OCI-M2 (cell line): ENCODE data around the gene STAT4.

Experiments used
- DNase-seq: peaks from one replicate; lab custom pipeline; 2025; ENCODE audit not compliant: unreplicated experiment; lab: John Stamatoyannopoulos, UW

The STAT4 gene, protein sequence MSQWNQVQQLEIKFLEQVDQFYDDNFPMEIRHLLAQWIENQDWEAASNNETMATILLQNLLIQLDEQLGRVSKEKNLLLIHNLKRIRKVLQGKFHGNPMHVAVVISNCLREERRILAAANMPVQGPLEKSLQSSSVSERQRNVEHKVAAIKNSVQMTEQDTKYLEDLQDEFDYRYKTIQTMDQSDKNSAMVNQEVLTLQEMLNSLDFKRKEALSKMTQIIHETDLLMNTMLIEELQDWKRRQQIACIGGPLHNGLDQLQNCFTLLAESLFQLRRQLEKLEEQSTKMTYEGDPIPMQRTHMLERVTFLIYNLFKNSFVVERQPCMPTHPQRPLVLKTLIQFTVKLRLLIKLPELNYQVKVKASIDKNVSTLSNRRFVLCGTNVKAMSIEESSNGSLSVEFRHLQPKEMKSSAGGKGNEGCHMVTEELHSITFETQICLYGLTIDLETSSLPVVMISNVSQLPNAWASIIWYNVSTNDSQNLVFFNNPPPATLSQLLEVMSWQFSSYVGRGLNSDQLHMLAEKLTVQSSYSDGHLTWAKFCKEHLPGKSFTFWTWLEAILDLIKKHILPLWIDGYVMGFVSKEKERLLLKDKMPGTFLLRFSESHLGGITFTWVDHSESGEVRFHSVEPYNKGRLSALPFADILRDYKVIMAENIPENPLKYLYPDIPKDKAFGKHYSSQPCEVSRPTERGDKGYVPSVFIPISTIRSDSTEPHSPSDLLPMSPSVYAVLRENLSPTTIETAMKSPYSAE

DNA sequence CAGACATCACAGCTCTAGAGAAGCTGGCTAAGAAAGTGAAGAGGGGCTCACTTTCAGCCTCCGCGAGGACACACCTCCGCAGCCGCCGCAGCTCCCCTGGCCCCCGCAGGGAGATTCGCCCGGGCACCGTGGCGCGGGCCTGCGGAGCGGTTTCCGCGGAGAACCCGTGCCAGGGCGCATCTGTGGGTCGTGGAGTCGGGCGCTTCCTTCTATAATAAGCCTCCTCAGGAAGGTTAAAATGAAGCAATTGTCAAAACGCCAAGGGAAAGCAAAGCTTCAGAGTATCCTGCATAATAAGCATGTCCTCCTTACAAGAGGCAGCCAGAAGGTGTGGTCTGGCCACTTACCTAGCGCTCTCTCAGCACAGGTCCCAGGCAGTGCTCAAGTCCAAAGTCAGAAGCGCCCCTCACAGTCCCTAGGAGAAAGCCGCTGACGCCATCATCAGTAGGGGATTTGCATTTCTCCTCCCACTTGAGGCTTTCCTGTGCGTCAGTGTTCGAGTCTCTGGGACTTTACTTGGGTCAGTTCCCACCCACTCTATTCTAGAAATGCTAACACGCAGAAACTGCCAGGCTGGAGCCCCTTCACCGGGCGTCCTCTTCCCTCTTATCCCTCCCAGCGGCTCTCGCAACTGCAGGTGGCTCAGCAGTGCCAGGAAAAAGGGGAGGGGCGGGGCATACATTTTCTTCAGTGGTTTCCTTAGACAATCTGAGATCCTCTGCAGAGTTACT, at the start of gene STAT4:
Gene STAT4, minus strand, starts transcription at position 395 of the 731 bp plus-strand sequence. CDS start 2,791 bp downstream, outside the sequence.
- DNase-seq, result no peak

DNA sequence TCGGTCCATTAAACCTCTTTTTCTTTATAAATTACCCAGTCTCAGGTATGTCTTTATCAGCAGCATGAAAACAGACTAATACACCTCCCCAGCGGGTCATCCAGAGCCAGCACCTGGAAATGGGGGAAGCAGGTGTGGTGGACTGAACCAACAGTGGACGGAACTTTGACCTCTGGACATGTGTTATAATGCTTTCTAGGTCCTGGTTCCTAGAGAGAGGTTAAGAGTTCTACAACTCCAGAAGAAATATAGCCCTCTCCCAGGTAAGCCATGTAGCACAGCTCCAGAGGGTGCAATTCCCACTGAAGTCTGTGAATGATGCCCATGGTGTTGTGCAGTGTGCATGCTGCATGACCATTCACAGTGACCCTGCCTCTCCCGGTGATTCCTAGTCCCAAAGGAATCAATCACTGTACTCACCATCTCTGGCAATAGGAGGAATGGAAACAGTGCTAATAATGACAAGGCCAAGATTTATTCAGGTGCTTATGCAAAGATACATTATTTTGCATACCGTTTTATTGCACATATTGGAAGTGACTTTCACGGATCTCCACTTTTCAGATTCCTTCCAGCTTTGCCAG, 49.2 kb upstream of the STAT4 start:
- no peak for DNase-seq

DNA sequence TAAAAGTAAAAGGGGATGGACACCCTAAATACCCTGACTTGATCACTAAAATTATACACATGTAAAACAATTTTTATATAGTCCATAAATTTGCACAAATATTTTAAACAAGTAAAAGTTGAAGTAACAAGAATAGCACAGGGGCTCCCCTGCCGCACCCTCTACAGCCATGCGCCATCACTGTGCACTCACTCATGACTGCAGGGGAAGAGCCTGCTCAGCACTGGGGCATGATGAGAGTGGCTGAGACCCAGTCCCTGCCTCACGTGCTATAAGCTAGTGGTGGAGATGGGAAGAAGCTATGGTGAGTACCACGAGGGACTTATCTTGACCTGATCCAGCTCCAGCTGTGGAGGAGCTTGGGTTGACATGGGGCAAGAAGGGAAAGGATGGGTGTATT, 47.5 kb upstream of the STAT4 start:
- DNase-seq, result no peak

DNA sequence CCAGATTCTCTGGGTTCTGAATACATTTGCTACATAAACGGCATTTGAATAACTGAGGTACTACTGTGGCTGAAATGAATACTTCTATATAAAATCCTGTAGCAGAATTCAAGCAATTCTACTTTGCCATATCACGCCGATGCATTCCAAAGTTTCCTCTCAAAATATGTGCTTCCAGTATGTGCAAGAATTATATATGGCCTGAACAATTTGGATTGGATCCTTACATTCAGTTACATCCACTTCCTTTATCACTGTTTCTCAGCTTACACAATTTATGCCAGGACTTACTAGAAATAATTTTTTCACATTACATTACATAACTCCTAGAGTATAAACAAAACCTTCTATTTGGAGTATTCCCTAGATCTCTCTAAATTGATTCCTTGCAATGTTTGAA, 46.3 kb upstream of the STAT4 start:
- no peak for DNase-seq

DNA sequence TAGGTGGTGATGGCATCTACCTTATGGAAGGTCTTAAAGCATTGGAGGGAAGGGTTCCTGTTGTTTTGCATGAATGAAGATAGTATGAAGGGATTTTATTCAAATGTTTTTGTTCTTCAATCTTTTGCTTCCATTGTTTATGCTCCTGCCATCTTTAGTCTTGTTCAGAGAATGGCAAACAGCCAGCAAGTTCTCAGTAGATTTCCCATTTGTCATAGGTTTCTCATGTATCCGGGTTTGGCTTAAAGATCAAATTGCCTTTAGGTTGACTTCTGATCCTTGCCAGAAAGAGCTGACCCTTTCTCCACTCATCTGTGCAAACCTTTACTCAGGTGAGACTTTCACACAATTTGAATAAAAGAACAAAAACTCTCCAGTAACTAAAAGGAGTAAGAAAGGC, 44.2 kb upstream of the STAT4 start:
- no peak for DNase-seq

DNA sequence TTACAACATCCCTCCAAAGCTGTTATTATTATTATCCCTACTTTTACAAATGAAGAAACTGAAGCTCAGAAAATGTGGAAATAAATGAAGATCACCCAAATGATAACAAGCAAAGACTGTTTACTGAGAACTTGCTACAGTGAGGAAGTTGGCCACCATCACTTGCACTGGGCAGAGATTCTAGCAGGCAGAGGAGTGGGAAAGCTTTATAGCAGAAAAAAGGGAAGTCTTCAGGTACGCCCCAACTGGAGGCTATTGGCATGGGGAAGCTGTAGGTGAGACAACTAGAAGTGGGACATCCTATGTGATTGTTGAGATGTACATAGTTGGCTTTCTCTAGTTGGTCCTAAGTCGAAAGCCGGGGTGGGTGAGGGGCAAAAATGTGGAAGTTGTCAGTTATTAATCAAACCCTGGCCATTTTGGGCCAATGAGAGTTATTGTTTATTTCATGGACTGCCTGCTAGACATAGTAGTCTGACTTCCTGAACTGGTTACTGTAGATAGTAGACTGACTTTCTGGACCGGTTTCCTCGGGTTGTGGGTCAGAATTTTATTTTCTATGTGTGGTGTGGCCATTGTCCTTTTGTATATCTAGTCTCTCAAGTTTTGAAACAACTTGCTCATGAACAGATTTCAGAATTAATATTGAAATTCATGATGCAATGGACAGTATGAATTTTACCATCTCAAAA, 40.2 kb upstream of the STAT4 start:
- DNase-seq, result no peak

DNA sequence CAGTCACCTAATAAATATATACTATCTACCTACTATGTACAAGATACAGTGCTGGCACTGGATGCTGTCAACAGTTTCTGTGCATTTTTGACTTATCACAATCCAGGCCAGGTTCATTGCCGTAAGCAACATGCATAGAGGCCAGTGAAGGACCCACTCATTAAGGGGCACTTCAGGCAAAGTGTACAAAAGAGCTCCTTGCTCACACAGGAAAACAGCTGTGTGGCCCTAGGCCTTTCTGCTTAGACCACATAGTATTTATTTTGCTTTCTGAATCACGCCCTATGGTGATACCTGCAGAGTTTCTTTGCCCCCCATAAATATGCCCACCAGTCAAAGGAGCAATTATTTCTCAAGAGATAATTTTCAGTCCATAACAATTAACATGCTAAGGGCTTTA, 39.6 kb upstream of the STAT4 start:
- DNase-seq, result no peak

DNA sequence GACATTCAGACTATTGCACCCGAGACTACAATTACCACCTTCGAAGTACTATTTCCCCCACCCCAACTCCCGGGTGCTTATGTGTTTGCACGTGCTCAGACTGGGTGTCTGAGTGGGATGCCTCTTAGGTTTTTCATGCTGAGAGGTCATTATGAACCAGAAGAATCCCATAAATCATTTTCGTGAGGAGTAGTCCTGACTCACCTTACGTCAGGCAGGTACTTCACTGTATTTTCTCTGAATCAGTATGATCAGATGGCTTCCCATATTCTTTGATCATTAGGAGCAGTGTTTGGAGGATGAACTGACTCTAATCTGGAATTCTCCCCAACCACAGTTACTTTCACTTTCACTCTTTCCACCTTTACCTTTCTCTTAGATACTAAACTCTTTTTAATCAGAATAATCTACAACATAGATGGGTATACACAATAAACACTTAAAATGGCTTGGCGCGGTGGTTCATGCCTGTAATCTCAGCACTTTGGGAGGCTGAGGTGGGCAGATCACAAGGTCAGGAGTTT, 38.4 kb upstream of the STAT4 start:
- DNase-seq, result no peak

DNA sequence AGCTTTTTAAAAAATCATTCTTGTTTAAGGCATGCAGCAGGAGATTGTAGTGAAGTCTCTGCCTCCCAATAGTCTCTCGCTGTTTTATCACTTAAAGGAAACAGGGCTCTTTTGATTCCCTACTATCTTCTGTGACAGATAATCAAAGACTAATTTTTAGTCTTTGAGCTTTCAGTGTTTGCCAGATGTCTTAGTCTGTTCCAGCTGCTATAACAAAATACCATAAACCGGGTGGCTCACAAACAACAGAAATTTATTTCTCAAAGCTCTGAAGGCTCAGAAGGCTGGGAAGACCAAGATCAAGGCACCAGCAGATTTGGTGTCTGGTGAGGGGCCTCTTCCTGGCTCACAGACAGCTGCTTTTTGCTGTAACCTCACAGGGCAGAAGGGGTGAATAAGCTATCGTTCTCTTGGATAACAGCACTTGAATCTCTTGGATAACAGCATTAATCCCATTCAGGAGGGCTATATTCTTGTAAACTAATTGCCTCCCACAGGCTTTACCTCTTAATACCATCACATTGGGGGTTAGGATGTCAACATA, 37.8 kb upstream of the STAT4 start:
- DNase-seq, result no peak

DNA sequence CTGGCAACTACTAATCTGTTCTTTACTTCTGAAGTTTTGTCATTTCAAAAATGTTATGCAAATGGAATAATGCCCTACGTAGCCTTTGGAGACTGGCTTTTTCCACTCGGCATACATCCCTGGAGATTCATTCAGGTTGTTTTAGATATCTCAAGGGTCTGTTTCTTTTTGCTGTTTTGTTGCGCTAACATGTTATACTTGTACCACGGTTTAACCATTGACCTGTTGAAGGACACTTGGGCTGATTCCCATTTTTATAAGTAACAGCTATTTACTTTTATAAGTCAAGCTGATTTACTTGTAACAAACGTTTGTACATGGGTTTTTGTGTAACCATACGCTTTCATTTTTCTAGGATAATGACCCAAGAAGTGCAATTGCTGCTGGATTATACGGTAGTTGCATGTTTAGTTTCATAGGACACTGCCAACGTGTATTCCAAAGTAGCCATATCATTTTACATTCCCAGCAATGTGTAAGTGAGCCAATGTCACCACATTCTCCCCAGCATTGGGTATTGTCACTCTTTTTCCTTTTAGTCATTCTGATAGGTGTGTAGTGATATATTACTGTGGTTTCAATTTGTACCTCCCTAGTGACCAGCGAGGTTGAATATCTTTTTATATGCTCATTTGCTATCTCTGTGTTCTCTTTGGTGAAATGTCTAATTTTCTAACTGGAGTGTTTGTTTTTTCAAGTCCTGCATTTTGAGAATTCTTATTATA, 36.5 kb upstream of the STAT4 start:
- no peak for DNase-seq

DNA sequence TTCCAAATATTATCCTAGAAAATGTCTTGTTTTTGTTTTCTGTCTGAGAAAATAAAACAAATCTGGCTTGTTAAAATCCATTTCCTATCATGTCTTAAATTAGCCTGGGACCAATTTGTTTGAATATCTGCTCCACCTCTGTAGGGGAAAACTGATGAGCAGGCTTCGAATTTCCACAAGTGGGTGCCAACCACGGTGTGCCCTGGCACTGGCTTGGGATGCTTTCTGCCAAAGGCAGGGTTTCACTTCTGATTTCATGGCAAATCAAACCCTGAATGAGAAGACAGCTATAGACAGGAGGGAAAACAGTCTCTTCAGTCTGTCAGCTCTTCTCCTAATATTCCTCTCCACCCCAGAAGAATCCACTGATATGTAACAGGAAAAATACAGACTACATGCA, 33.7 kb upstream of the STAT4 start:
- no peak for DNase-seq

DNA sequence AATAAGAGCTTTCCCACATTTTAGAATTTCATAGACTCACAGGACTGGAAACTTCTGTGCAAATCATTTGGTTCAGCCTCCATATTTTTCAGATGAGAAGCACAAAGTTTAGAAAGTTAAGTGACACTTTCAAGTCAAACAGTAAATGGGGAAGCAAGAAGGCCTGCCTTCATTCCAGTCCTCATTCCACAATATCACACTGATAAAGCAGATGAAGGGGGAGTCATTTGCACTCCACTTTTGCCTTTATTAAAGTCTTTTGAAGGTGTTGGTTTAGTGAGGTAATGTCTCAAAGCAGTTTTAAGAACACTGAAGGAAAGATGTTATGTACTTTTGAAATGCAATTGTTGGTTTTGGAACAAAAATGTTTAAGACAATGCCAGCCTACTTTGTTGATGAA, 32.7 kb upstream of the STAT4 start:
- no peak for DNase-seq

DNA sequence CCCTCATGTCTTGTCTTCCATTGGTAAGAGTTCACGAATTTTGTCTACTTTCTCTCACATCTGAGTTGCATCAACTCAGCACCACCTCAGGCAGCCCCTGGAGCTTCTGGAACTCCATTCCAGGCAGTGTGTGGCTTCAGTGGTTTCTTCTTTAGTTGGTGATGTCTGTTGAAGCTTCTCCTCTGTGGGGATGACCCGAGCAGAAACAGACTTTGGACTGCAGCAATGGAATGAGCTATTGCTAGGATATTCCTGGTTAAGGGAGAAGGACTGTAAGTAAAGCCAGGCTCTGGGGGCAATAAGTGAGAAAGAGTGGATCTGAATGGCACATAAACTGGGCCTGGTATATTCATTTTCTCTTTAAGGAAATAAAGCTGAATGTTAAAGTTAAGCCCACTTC, 32.3 kb upstream of the STAT4 start:
- no peak for DNase-seq

DNA sequence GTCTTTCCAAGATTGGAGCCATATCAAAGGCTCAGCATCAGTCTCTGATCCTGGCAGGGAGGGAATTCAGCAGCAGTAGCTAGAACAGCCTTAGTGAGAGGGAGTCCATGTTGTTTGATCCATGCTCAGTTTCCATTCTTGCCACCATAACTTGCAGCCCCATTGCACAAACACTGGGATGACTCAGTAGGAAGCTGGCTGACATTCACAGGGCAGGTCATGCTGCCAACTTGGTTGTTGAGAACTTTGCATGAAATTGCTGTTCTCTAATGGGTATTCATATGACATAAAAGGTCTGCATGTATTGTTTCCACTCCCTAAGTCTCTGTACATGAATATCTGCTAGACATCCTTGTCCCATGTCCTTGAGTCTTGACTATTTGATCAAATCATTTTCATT, 29.9 kb upstream of the STAT4 start:
- DNase-seq, result no peak

DNA sequence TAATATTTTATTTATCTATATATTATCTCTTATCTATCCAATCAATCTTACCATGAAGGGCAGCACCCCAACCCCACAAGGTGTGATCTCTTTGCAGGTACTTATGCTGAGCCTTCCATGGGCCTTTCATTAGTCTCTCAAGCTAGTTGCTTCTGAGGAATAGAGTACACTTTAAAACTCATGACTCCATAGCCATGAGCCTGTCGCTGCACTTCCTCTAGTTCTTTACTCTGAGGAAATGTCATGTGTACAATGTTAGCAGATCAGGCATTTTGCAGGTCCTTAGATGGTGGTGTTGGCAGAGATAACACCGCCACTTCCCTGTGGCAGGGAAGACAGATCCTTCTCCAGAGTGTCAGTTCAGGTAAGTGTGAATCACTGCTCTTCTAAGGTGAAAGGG, 29.5 kb upstream of the STAT4 start:
- DNase-seq, result no peak

DNA sequence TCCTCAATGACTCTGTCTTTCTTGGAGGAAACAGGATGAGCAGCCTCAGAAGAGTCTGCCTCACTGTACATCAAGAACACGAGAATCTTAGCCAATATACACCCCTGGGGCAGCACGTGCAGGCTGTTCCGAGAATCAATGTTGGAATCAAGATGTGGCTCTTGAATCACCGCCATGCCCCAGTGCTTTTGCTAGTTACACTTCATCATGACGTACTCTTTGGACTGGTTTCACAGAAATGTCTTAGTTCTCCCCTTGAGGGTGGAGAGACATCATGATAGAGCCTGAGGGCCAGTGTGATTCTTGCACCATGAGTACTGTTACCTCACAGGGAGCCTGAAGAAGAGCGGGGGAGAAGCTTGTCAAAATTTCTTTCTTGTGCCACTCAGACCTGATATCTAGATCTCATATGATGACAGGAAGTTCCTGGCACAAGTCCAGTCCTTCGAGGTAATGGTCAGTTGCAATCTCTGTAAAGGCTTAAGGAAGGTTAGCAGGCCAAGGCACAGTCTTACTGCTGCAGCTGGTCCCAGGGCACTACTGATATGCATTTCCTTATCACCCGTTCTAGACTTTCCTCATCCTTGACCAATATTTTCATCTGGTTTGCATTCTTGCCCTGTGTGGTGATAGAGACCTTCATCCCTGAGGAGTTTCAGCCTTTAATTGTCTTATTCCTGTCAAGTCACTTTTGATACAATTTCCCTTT, 28.2 kb upstream of the STAT4 start:
- no peak for DNase-seq

DNA sequence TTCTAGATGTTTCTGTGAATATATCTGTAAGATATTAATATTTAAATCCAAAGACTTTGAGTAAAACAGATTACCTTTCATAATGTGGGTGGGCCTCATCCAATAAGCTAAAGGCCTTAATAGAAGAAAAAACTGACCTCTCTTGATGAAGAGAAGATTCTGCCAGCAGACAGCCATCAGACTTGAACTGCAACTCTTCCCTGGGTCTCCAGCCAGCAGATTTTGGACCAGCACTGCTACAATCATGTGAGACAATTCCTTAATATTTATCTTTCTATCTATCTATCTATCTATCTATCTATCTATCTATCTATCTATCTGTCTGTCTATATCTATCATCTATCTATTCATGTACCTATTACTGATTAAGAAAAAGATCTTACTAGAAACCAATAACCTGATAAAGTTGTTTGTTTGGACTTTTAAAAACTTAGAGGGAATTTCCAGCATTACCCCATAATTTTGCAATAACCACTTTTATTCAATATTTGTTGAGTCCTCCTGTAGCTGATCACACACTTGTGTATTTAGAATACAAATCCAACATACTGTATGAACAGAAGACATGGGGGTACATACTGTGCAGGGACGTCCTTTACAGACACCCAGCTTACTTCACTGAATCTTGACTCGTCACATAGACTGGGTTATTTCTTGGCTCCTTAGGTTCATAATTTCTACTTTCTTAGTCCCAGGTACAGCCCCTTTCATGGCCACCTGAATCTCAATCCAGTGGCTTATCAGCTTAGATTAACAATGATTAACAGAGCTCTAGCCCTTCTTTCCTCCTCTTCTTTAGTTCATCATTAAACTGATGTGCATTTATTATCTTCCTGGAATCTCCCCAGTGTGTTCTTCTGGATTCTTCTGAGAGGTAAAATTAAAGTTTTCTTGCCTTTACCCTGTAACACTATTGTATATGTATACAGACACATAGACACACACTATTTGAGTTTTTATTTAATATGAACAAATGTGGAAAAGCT, 27.2 kb upstream of the STAT4 start:
- DNase-seq, result no peak
